WTC11 (cell line): ENCODE measurements around the gene GUCA2A.

ENCODE experiments used
- ATF2 ChIP-seq: sonication (generic); formaldehyde crosslinking; IDR thresholded peaks from 2 replicates; pipeline ENCODE4 v1.8.1; 2022; ENCODE audit warnings: low read depth, missing genetic modification reagents, borderline replicate concordance
- CDX4 ChIP-seq: fragments of 250-450 bp; sonication (Bioruptor Pico); IDR thresholded peaks from 2 replicates; pipeline ENCODE4 v1.9.0; 2021; ENCODE audit warnings: moderate library complexity, mild to moderate bottlenecking, inconsistent platforms, borderline replicate concordance
- CREB1 ChIP-seq: sonication (generic); formaldehyde crosslinking; IDR thresholded peaks from 2 replicates; pipeline ENCODE4 v1.8.0; 2023; ENCODE audit warnings: mild to moderate bottlenecking, missing genetic modification reagents
- ERG ChIP-seq: fragments of 250-450 bp; sonication (Bioruptor Pico); IDR thresholded peaks from 2 replicates; pipeline ENCODE4 v1.8.0; 2021; ENCODE audit warnings: mild to moderate bottlenecking
- MLX ChIP-seq: sonication (generic); formaldehyde crosslinking; IDR thresholded peaks from 2 replicates; pipeline ENCODE4 v1.8.1; 2023; ENCODE audit warnings: mild to moderate bottlenecking, missing genetic modification reagents, moderate library complexity
- MXD4 ChIP-seq: fragments of 250-450 bp; sonication (Bioruptor Pico); IDR thresholded peaks from 2 replicates; pipeline ENCODE4 v1.8.0; 2021; ENCODE audit warnings: mild to moderate bottlenecking, moderate library complexity, borderline replicate concordance
- RELA ChIP-seq: sonication (generic); formaldehyde crosslinking; IDR thresholded peaks from 2 replicates; pipeline ENCODE4 v1.8.1; 2022; ENCODE audit warnings: missing genetic modification reagents, mild to moderate bottlenecking, borderline replicate concordance
- TEAD4 ChIP-seq: sonication (generic); formaldehyde crosslinking; IDR thresholded peaks from 2 replicates; pipeline ENCODE4 v1.8.0; 2022; ENCODE audit warnings: mild to moderate bottlenecking, missing genetic modification reagents
- TF ChIP-seq, protein P1 (sequence below): fragments of 200-600 bp; IDR thresholded peaks from 2 replicates; pipeline ENCODE4 v1.8.0; 2022; ENCODE audit warnings: antibody characterized with exemption
- TF ChIP-seq, protein P2 (sequence below): sonication (generic); formaldehyde crosslinking; IDR thresholded peaks from 2 replicates; pipeline ENCODE4 v1.8.0; 2022; ENCODE audit warnings: missing genetic modification reagents

DNA sequence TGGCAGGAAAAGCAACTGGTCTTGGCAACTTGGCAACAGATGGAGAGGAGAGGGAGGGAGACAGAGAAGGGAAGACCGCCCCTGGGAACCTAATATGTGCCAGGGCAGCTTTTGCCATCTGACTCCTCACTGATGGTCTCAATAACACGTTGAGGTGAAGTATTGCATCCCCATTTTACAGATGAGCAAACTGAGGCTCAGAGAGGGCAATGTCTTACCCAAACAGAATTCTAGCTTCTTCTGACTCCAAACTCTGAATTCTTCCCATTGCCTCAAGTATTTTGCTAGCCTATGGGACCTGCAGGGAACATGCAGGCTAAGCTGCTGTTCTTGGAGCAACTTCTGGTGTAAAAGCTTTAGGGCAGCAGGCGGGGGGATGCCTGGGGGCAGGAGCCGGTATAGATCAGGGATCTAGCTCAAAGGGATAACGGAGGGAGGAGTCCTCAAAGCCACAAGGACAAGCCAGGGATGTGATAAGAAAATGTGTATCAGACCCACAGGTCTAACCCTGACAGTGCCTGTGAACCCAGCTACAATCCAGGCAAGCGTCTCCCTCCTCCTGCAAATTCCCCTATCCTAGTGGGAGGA is 7.2 kb upstream of the GUCA2A start:
- TF ChIP-seq MLX (CRISPR knock-in tag), result no peak
- no peak for TF ChIP-seq RELA (CRISPR knock-in tag)
- no peak for TF ChIP-seq TEAD4 (CRISPR knock-in tag)
- TF ChIP-seq, protein P1, sequence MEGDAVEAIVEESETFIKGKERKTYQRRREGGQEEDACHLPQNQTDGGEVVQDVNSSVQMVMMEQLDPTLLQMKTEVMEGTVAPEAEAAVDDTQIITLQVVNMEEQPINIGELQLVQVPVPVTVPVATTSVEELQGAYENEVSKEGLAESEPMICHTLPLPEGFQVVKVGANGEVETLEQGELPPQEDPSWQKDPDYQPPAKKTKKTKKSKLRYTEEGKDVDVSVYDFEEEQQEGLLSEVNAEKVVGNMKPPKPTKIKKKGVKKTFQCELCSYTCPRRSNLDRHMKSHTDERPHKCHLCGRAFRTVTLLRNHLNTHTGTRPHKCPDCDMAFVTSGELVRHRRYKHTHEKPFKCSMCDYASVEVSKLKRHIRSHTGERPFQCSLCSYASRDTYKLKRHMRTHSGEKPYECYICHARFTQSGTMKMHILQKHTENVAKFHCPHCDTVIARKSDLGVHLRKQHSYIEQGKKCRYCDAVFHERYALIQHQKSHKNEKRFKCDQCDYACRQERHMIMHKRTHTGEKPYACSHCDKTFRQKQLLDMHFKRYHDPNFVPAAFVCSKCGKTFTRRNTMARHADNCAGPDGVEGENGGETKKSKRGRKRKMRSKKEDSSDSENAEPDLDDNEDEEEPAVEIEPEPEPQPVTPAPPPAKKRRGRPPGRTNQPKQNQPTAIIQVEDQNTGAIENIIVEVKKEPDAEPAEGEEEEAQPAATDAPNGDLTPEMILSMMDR, result no peak
- no peak for TF ChIP-seq CREB1 (CRISPR knock-in tag)
- no peak for TF ChIP-seq ATF2
- TF ChIP-seq CDX4 (CRISPR knock-in tag), result no peak
- TF ChIP-seq, protein P2, sequence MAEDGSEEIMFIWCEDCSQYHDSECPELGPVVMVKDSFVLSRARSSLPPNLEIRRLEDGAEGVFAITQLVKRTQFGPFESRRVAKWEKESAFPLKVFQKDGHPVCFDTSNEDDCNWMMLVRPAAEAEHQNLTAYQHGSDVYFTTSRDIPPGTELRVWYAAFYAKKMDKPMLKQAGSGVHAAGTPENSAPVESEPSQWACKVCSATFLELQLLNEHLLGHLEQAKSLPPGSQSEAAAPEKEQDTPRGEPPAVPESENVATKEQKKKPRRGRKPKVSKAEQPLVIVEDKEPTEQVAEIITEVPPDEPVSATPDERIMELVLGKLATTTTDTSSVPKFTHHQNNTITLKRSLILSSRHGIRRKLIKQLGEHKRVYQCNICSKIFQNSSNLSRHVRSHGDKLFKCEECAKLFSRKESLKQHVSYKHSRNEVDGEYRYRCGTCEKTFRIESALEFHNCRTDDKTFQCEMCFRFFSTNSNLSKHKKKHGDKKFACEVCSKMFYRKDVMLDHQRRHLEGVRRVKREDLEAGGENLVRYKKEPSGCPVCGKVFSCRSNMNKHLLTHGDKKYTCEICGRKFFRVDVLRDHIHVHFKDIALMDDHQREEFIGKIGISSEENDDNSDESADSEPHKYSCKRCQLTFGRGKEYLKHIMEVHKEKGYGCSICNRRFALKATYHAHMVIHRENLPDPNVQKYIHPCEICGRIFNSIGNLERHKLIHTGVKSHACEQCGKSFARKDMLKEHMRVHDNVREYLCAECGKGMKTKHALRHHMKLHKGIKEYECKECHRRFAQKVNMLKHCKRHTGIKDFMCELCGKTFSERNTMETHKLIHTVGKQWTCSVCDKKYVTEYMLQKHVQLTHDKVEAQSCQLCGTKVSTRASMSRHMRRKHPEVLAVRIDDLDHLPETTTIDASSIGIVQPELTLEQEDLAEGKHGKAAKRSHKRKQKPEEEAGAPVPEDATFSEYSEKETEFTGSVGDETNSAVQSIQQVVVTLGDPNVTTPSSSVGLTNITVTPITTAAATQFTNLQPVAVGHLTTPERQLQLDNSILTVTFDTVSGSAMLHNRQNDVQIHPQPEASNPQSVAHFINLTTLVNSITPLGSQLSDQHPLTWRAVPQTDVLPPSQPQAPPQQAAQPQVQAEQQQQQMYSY (CRISPR knock-in tag), result no peak
- no peak for TF ChIP-seq ERG (CRISPR knock-in tag)
- TF ChIP-seq MXD4 (CRISPR knock-in tag), result no peak
